ENCODE measurements around the gene NHP2. TPM values are rescaled to one million over a fixed set of nuclear protein-coding genes. Genes with fewer than 3 reads are reported as not detected.
"Not testable (repeated sequence)": the region's sequence is repeated elsewhere in the genome, so short reads cannot be mapped to it uniquely, and the experiment has no call there.

The NHP2 gene
- 100 to 1,000 TPM; 244 TPM for total RNA-seq

- peak within 1 kb of the TSS; percentile 97 for H3K4me3 Mint-ChIP-seq
- intact Hi-C loops (cut with DNase I, micrococcal nuclease): loop anchor here (1.0 to 5.0 kb wide), 11 partner anchors 22 to 1404 kb away; partner anchors contain the start of genes N4BP3 (in 2 of the 2), RMND5B (in 2 of the 2), DDX41 (in 1 of the 2) and GRK6 (in 1 of the 2)
- peaks cover 47% of the 10 kb centered on the region for H3K4me1 Mint-ChIP-seq
- H3K36me3 Mint-ChIP-seq (ENCODE audit: low read depth): peaks cover 38% of the 10 kb centered on the region
- peak within 1 kb of the TSS; percentile 86 for H3K27ac Mint-ChIP-seq
- POLR2A ChIA-PET: interaction anchor here (0.7 to 1.3 kb wide), 6 partner anchors 10 to 1753 kb away, joined by 3 to 15 read pairs (median 4); partner anchors contain the start of genes HNRNPAB and HNRNPH1
- no peaks in the 10 kb centered on the region for H3K27me3 Mint-ChIP-seq
- CTCF ChIA-PET: interaction anchor here (0.5 to 16.3 kb wide), 10 partner anchors 8 to 1119 kb away, joined by 3 to 137 read pairs (median 4); no protein-coding TSS in a partner anchor
- ATAC-seq (peak; percentile 99), DNase-seq (peak; percentile 99)
- no peaks in the 10 kb centered on the region for H3K9me3 Mint-ChIP-seq (ENCODE audit: low read depth)
Measured at GRCh38 chr5:178153530-178154340, at the start of gene NHP2. Gene NHP2, minus strand, starts transcription at chr5:178153885. Its CDS starts 68 bp downstream, at chr5:178153817.

- peaks cover 26% of the 10 kb centered on the region for H3K36me3 Mint-ChIP-seq (ENCODE audit: low read depth)
- no peaks in the 10 kb centered on the region for H3K27me3 Mint-ChIP-seq
- peak overlapping the region; percentile 62 for H3K4me3 Mint-ChIP-seq
- ATAC-seq (no peak), DNase-seq (no peak)
- no peaks in the 10 kb centered on the region for H3K9me3 Mint-ChIP-seq (ENCODE audit: low read depth)
- intact Hi-C loops (cut with DNase I, micrococcal nuclease): loop anchor here in 1 of 2 experiments (5.0 to 10.0 kb wide), 3 partner anchors 608 to 1195 kb away; partner anchors contain the start of genes PRELID1, RAB24, TMED9 and UIMC1
- H3K4me1 Mint-ChIP-seq: peaks cover 22% of the 10 kb centered on the region
- ChIA-PET CTCF (interaction anchor here (0.6 to 0.7 kb wide), 2 partner anchors 48 to 398 kb away, joined by 3 read pairs; no protein-coding TSS in a partner anchor), POLR2A (interaction anchor here (0.5 kb wide), 1 partner anchor 763 kb away, joined by 3 read pairs; no protein-coding TSS in a partner anchor)
- no peak overlapping the region for H3K27ac Mint-ChIP-seq
Measured at GRCh38 chr5:178202541-178202940, 48.9 kb upstream of the NHP2 start.

- Mint-ChIP-seq H3K4me3 (peak overlapping the region; percentile 6), H3K27ac (no peak overlapping the region), H3K27me3 (no peaks in the 10 kb centered on the region), H3K9me3 (ENCODE audit: low read depth) (no peaks in the 10 kb centered on the region), H3K36me3 (ENCODE audit: low read depth) (peaks cover 19% of the 10 kb centered on the region), H3K4me1 (peaks cover 15% of the 10 kb centered on the region)
- ATAC-seq (no peak), DNase-seq (no peak)
- CTCF ChIA-PET: interaction anchor here (0.6 to 1.0 kb wide), 3 partner anchors 23 to 47 kb away, joined by 3 to 4 read pairs (median 3); no protein-coding TSS in a partner anchor
- intact Hi-C loops (cut with DNase I, micrococcal nuclease): loop anchor here in 1 of 2 experiments (5.0 to 10.0 kb wide), 3 partner anchors 607 to 1195 kb away; partner anchors contain the start of genes PRELID1, RAB24, TMED9 and UIMC1
- POLR2A ChIA-PET: no interaction called here
Measured at GRCh38 chr5:178201927-178202235, 48.2 kb upstream of the NHP2 start.

GRCh38 chr5:178201221-178201926 lies 47.7 kb upstream of the NHP2 start:
- no peaks in the 10 kb centered on the region for H3K27me3 Mint-ChIP-seq
- H3K36me3 Mint-ChIP-seq (ENCODE audit: low read depth): peaks cover 14% of the 10 kb centered on the region
- H3K27ac Mint-ChIP-seq: no peak overlapping the region
- DNase-seq (no peak), ATAC-seq (no peak)
- H3K4me3 Mint-ChIP-seq: peak overlapping the region; percentile 6
- ChIA-PET POLR2A (no interaction called here), CTCF (interaction anchor here (0.6 to 1.0 kb wide), 3 partner anchors 24 to 47 kb away, joined by 3 to 4 read pairs (median 3); no protein-coding TSS in a partner anchor)
- H3K4me1 Mint-ChIP-seq: peaks cover 10% of the 10 kb centered on the region
- intact Hi-C loops (cut with DNase I, micrococcal nuclease): loop anchor here in 1 of 2 experiments (5.0 to 10.0 kb wide), 3 partner anchors 607 to 1194 kb away; partner anchors contain the start of genes PRELID1, RAB24, TMED9 and UIMC1
- no peaks in the 10 kb centered on the region for H3K9me3 Mint-ChIP-seq (ENCODE audit: low read depth)

- peaks cover 3% of the 10 kb centered on the region for H3K36me3 Mint-ChIP-seq (ENCODE audit: low read depth)
- ChIA-PET POLR2A (no interaction called here), CTCF (no interaction called here)
- peaks cover under 1% of the 10 kb centered on the region for H3K27me3 Mint-ChIP-seq
- H3K4me1 Mint-ChIP-seq: peaks cover 2% of the 10 kb centered on the region
- H3K27ac Mint-ChIP-seq: no peak overlapping the region
- no peak overlapping the region for H3K4me3 Mint-ChIP-seq
- no peak for DNase-seq
- intact Hi-C loops (cut with DNase I, micrococcal nuclease): loop anchor here in 1 of 2 experiments (5.0 to 10.0 kb wide), 3 partner anchors 605 to 1193 kb away; partner anchors contain the start of genes PRELID1, RAB24, TMED9 and UIMC1
- no peak for ATAC-seq
- no peaks in the 10 kb centered on the region for H3K9me3 Mint-ChIP-seq (ENCODE audit: low read depth)
Measured at GRCh38 chr5:178199581-178200434, 46.1 kb upstream of the NHP2 start.

- POLR2A ChIA-PET: no interaction called here
- Mint-ChIP-seq H3K4me3 (no peak overlapping the region), H3K9me3 (ENCODE audit: low read depth) (no peaks in the 10 kb centered on the region), H3K27ac (no peak overlapping the region), H3K4me1 (no peaks in the 10 kb centered on the region), H3K36me3 (ENCODE audit: low read depth) (no peaks in the 10 kb centered on the region), H3K27me3 (peaks cover 4% of the 10 kb centered on the region)
- DNase-seq (no peak), ATAC-seq (no peak)
- CTCF ChIA-PET: no interaction called here
- intact Hi-C loops (cut with DNase I, micrococcal nuclease): no loop called here
Measured at GRCh38 chr5:178198706-178199105, 45.0 kb upstream of the NHP2 start.

- intact Hi-C loops (cut with DNase I, micrococcal nuclease); DNase-seq; H3K27ac Mint-ChIP-seq; H3K9me3 Mint-ChIP-seq (ENCODE audit: low read depth); ATAC-seq; H3K27me3 Mint-ChIP-seq; H3K4me3 Mint-ChIP-seq; CTCF ChIA-PET; H3K36me3 Mint-ChIP-seq (ENCODE audit: low read depth); H3K4me1 Mint-ChIP-seq; POLR2A ChIA-PET: not testable (repeated sequence)
Measured at GRCh38 chr5:178198151-178198550, 44.5 kb upstream of the NHP2 start.

GRCh38 chr5:178196986-178197385 lies 43.3 kb upstream of the NHP2 start:
- H3K4me1 Mint-ChIP-seq: peaks cover 3% of the 10 kb centered on the region
- H3K36me3 Mint-ChIP-seq (ENCODE audit: low read depth): no peaks in the 10 kb centered on the region
- no peak overlapping the region for H3K4me3 Mint-ChIP-seq
- ChIA-PET POLR2A (interaction anchor here (1.2 kb wide), 1 partner anchor 11 kb away, joined by 4 read pairs; no protein-coding TSS in a partner anchor), CTCF (interaction anchor here (0.5 kb wide), 1 partner anchor 48 kb away, joined by 3 read pairs; no protein-coding TSS in a partner anchor)
- no peak for DNase-seq
- H3K9me3 Mint-ChIP-seq (ENCODE audit: low read depth): no peaks in the 10 kb centered on the region
- ATAC-seq: no peak
- H3K27ac Mint-ChIP-seq: no peak overlapping the region
- H3K27me3 Mint-ChIP-seq: peaks cover 12% of the 10 kb centered on the region
- intact Hi-C loops (cut with DNase I, micrococcal nuclease): no loop called here

GRCh38 chr5:178196281-178196812 lies 42.7 kb upstream of the NHP2 start:
- Mint-ChIP-seq H3K9me3 (ENCODE audit: low read depth) (no peaks in the 10 kb centered on the region), H3K27ac (no peak overlapping the region), H3K27me3 (peaks cover 12% of the 10 kb centered on the region), H3K36me3 (ENCODE audit: low read depth) (no peaks in the 10 kb centered on the region), H3K4me1 (peaks cover 3% of the 10 kb centered on the region), H3K4me3 (no peak overlapping the region)
- intact Hi-C loops (cut with DNase I, micrococcal nuclease): no loop called here
- POLR2A ChIA-PET: interaction anchor here (0.6 to 1.2 kb wide), 2 partner anchors 11 to 20 kb away, joined by 3 to 4 read pairs; no protein-coding TSS in a partner anchor
- ATAC-seq (no peak), DNase-seq (no peak)
- CTCF ChIA-PET: no interaction called here

GRCh38 chr5:178194026-178194425 lies 40.3 kb upstream of the NHP2 start:
- ChIA-PET POLR2A (interaction anchor here (0.6 kb wide), 1 partner anchor 1825 kb away, joined by 4 read pairs; no protein-coding TSS in a partner anchor), CTCF (no interaction called here)
- Mint-ChIP-seq H3K4me1 (peaks cover 3% of the 10 kb centered on the region), H3K4me3 (no peak overlapping the region), H3K9me3 (ENCODE audit: low read depth) (no peaks in the 10 kb centered on the region), H3K27ac (no peak overlapping the region), H3K27me3 (peaks cover 15% of the 10 kb centered on the region), H3K36me3 (ENCODE audit: low read depth) (no peaks in the 10 kb centered on the region)
- no peak for DNase-seq
- ATAC-seq: peak; percentile 49
- intact Hi-C loops (cut with DNase I, micrococcal nuclease): no loop called here

All from activated CD4-positive, alpha-beta T cell treated with anti-CD3 and anti-CD28 coated beads for 36 hours (primary cell).